CD4-positive, CD25-positive, alpha-beta regulatory T cell (primary cell): Measurements from ENCODE around the gene NOL11. TPM values are rescaled to one million over a fixed set of nuclear protein-coding genes. Genes with fewer than 3 reads are reported as not detected.
"Not testable (repeated sequence)": the region's sequence is repeated elsewhere in the genome, so short reads cannot be mapped to it uniquely, and the experiment has no call there.

ENCODE experiments used
- ATAC-seq, 2 donors: fragments of 150-1000 bp; cut with Tn5 transposase; one replicate each; pipeline ENCODE4 v1.10.0; 2021; ENCODE audit warnings: low read depth in 2 of 2, moderate number of reproducible peaks in 2 of 2, moderate library complexity in 1 of 2
- DNase-seq, 3 donors: peaks; one replicate each; pipeline versions ENCODE4 v3.0.0 to v3.0.0-alpha.2; 2012 to 2022; ENCODE audit warnings: mixed read lengths in 1 of 3
- H3K27ac ChIP-seq: one replicate; pipeline ENCODE4 v1.7.0; 2013; ENCODE audit warnings: mild to moderate bottlenecking, low read length; ENCODE audit not compliant: insufficient read depth, poor library complexity, severe bottlenecking
- H3K27me3 ChIP-seq: one replicate; pipeline ENCODE4 v1.7.0; 2013; ENCODE audit warnings: low read length; ENCODE audit not compliant: control insufficient read depth, insufficient read depth
- H3K36me3 ChIP-seq: one replicate; pipeline ENCODE4 v1.7.0; 2013; ENCODE audit warnings: mild to moderate bottlenecking, low read length, moderate library complexity; ENCODE audit not compliant: control insufficient read depth, insufficient read depth
- H3K4me1 ChIP-seq: 2 replicates; pipeline ENCODE4 v1.7.0; 2013; ENCODE audit warnings: mild to moderate bottlenecking, low read length; ENCODE audit not compliant: insufficient read depth, control insufficient read depth, poor library complexity, severe bottlenecking
- H3K4me3 ChIP-seq: one replicate; pipeline ENCODE4 v1.7.0; 2013; ENCODE audit warnings: low read depth, mild to moderate bottlenecking, low read length, moderate library complexity
- H3K9me3 ChIP-seq, 2 experiments: 1 replicate in 1 of 2; 2 replicates in 1 of 2; pipeline ENCODE4 v1.7.0; 2013; ENCODE audit warnings: low read length in 2 of 2, mild to moderate bottlenecking in 1 of 2, moderate library complexity in 1 of 2; ENCODE audit not compliant: control insufficient read depth in 2 of 2
- H3K27ac Mint-ChIP-seq, 3 donors: one replicate each; pipeline ENCODE4 v1.8.0; 2020 to 2022; ENCODE audit warnings: mild to moderate bottlenecking in 3 of 3, mixed read lengths in 3 of 3, moderate library complexity in 2 of 3
- H3K27me3 Mint-ChIP-seq: one replicate; pipeline ENCODE4 v1.8.0; 2022; ENCODE audit warnings: mild to moderate bottlenecking, mixed read lengths
- H3K36me3 Mint-ChIP-seq: one replicate; pipeline ENCODE4 v1.8.0; 2020; ENCODE audit warnings: mixed read lengths
- H3K4me1 Mint-ChIP-seq, 4 donors: one replicate each; pipeline ENCODE4 v1.8.0; 2020 to 2022; ENCODE audit warnings: mixed read lengths in 4 of 4, mild to moderate bottlenecking in 1 of 4
- H3K4me3 Mint-ChIP-seq, 4 donors: one replicate each; pipeline ENCODE4 v1.8.0; 2020 to 2022; ENCODE audit warnings: mild to moderate bottlenecking in 4 of 4, mixed read lengths in 4 of 4, moderate library complexity in 3 of 4
- H3K9me3 Mint-ChIP-seq, 7 donors: one replicate each; pipeline ENCODE4 v1.8.0; 2020 to 2022; ENCODE audit warnings: mixed read lengths in 7 of 7, mild to moderate bottlenecking in 3 of 7, moderate library complexity in 2 of 7
- polyA plus RNA-seq, 4 donors: library from polyadenylated mRNA; unstranded; fragments of 300-500 nt; fragmentation: Illumina TruSeq; gene quantifications; one replicate each; pipeline ENCODE4 v1.2.3, GENCODE V29; 2021
- total RNA-seq: library from RNA; stranded (reverse); gene quantifications from one replicate; pipeline ENCODE4 v1.2.3, GENCODE V29; 2022

Gene NOL11
- total and polyA plus RNA-seq, 5 donors from 2014 or later, result 18.6 to 62.0 (median 24.5) TPM

GRCh38 chr17:67725807-67726206 lies 8.1 kb downstream of the NOL11 start:
- H3K27ac Mint-ChIP-seq, result peak overlapping the region; percentile 14 to 91 (median 86)
- peaks cover 12 to 38% (median 22%) of the 10 kb centered on the region in 4 donors for H3K4me1 Mint-ChIP-seq
- ATAC-seq, result no peak
- H3K36me3 Mint-ChIP-seq, result peaks cover 43% of the 10 kb centered on the region
- H3K4me3 Mint-ChIP-seq, result peak overlapping the region in 2 of 4 donors; percentile 46 to 55
- no peaks in the 10 kb centered on the region for H3K27me3 Mint-ChIP-seq
- Histone ChIP-seq H3K9me3 (no peaks in the 10 kb centered on the region), H3K27me3 (no peaks in the 10 kb centered on the region), H3K36me3 (peaks cover 80% of the 10 kb centered on the region), H3K4me1 (peaks cover 6% of the 10 kb centered on the region), H3K4me3 (no peak overlapping the region), H3K27ac (peak overlapping the region; percentile 51)
- H3K9me3 Mint-ChIP-seq, result no peaks in the 10 kb centered on the region
- DNase-seq, result no peak

- H3K27me3 ChIP-seq, H3K27ac ChIP-seq, H3K9me3 Mint-ChIP-seq, H3K4me1 ChIP-seq, H3K4me3 ChIP-seq, DNase-seq, H3K4me3 Mint-ChIP-seq, H3K27me3 Mint-ChIP-seq, ATAC-seq, H3K9me3 ChIP-seq: not testable (repeated sequence)
- Mint-ChIP-seq H3K4me1 (peaks cover 12 to 40% (median 17%) of the 10 kb centered on the region in 4 donors), H3K36me3 (peaks cover 39% of the 10 kb centered on the region), H3K27ac (peak overlapping the region; percentile 4 to 91 (median 58))
- H3K36me3 ChIP-seq, result peaks cover 78% of the 10 kb centered on the region
Measured at GRCh38 chr17:67727152-67728039, 9.7 kb downstream of the NOL11 start.

- H3K4me1 ChIP-seq, result peaks cover 11% of the 10 kb centered on the region
- H3K27ac Mint-ChIP-seq, result peak overlapping the region in 1 of 3 donors; percentile 69
- no peak overlapping the region for H3K4me3 ChIP-seq
- H3K4me1 Mint-ChIP-seq, result peaks cover 25 to 53% (median 32%) of the 10 kb centered on the region in 4 donors
- no peak overlapping the region for H3K27ac ChIP-seq
- H3K36me3 Mint-ChIP-seq, result peaks cover 56% of the 10 kb centered on the region
- H3K27me3 ChIP-seq, result no peaks in the 10 kb centered on the region
- H3K36me3 ChIP-seq, result peaks cover 87% of the 10 kb centered on the region
- no peaks in the 10 kb centered on the region for H3K9me3 ChIP-seq
- no peaks in the 10 kb centered on the region for H3K27me3 Mint-ChIP-seq
- H3K9me3 Mint-ChIP-seq, result no peaks in the 10 kb centered on the region
- ATAC-seq (no peak), DNase-seq (no peak)
- no peak overlapping the region for H3K4me3 Mint-ChIP-seq
Measured at GRCh38 chr17:67729903-67730302, 12.2 kb downstream of the NOL11 start.

GRCh38 chr17:67730731-67731130 lies 13.0 kb downstream of the NOL11 start:
- H3K27ac ChIP-seq, result no peak overlapping the region
- Mint-ChIP-seq H3K4me3 (no peak overlapping the region), H3K27ac (no peak overlapping the region), H3K36me3 (peaks cover 52% of the 10 kb centered on the region), H3K9me3 (no peaks in the 10 kb centered on the region), H3K27me3 (no peaks in the 10 kb centered on the region), H3K4me1 (peaks cover 21 to 45% (median 25%) of the 10 kb centered on the region in 4 donors)
- H3K36me3 ChIP-seq, result peaks cover 87% of the 10 kb centered on the region
- no peaks in the 10 kb centered on the region for H3K27me3 ChIP-seq
- DNase-seq (no peak), ATAC-seq (no peak)
- H3K4me1 ChIP-seq, result peaks cover 10% of the 10 kb centered on the region
- H3K9me3 ChIP-seq, result no peaks in the 10 kb centered on the region
- no peak overlapping the region for H3K4me3 ChIP-seq

- no peaks in the 10 kb centered on the region for H3K27me3 Mint-ChIP-seq
- Histone ChIP-seq H3K27ac (no peak overlapping the region), H3K4me1 (peaks cover 5% of the 10 kb centered on the region), H3K4me3 (no peak overlapping the region), H3K27me3 (no peaks in the 10 kb centered on the region), H3K36me3 (peaks cover 91% of the 10 kb centered on the region), H3K9me3 (no peaks in the 10 kb centered on the region)
- ATAC-seq (no peak), DNase-seq (no peak)
- peaks cover 56% of the 10 kb centered on the region for H3K36me3 Mint-ChIP-seq
- H3K4me1 Mint-ChIP-seq, result peaks cover 16 to 30% (median 19%) of the 10 kb centered on the region in 4 donors
- H3K9me3 Mint-ChIP-seq, result no peaks in the 10 kb centered on the region
- no peak overlapping the region for H3K4me3 Mint-ChIP-seq
- H3K27ac Mint-ChIP-seq, result peak overlapping the region in 2 of 3 donors; percentile 14
Measured at GRCh38 chr17:67733449-67733848, 15.7 kb downstream of the NOL11 start.

GRCh38 chr17:67737145-67737544 lies 19.4 kb downstream of the NOL11 start:
- Mint-ChIP-seq H3K4me1 (peaks cover 14 to 21% (median 18%) of the 10 kb centered on the region in 4 donors), H3K9me3 (no peaks in the 10 kb centered on the region), H3K27me3 (no peaks in the 10 kb centered on the region), H3K36me3 (peaks cover 40% of the 10 kb centered on the region), H3K27ac (no peak overlapping the region), H3K4me3 (no peak overlapping the region)
- no peak overlapping the region for H3K27ac ChIP-seq
- no peaks in the 10 kb centered on the region for H3K9me3 ChIP-seq
- ATAC-seq (no peak), DNase-seq (no peak)
- H3K36me3 ChIP-seq, result peaks cover 95% of the 10 kb centered on the region
- H3K27me3 ChIP-seq, result no peaks in the 10 kb centered on the region
- no peak overlapping the region for H3K4me3 ChIP-seq
- peaks cover 5% of the 10 kb centered on the region for H3K4me1 ChIP-seq

GRCh38 chr17:67742025-67742424 lies 24.3 kb downstream of the NOL11 start:
- H3K4me1 Mint-ChIP-seq, result peaks cover 0 to 2% (median 0%) of the 10 kb centered on the region in 4 donors
- no peaks in the 10 kb centered on the region for H3K27me3 Mint-ChIP-seq
- peaks cover 25% of the 10 kb centered on the region for H3K36me3 Mint-ChIP-seq
- no peaks in the 10 kb centered on the region for H3K27me3 ChIP-seq
- DNase-seq, result no peak
- no peak overlapping the region for H3K4me3 Mint-ChIP-seq
- ATAC-seq, result no peak
- no peaks in the 10 kb centered on the region for H3K4me1 ChIP-seq
- no peaks in the 10 kb centered on the region for H3K9me3 Mint-ChIP-seq
- H3K27ac Mint-ChIP-seq, result peak overlapping the region in 1 of 3 donors; percentile 74
- no peak overlapping the region for H3K27ac ChIP-seq
- H3K9me3 ChIP-seq, result no peaks in the 10 kb centered on the region
- H3K4me3 ChIP-seq, result no peak overlapping the region
- H3K36me3 ChIP-seq, result peaks cover 91% of the 10 kb centered on the region
